K562 (cell line): ENCODE data around the gene RIMOC1. TPM values are rescaled to one million over a fixed set of nuclear protein-coding genes. Genes with fewer than 3 reads are reported as not detected.

ENCODE experiments used
- HEY1 ChIP-seq: fragments of 250-450 bp; sonication (Bioruptor Pico); IDR thresholded peaks from 2 replicates; pipeline ENCODE4 v1.5.0; 2020; ENCODE audit warnings: mild to moderate bottlenecking, moderate library complexity, borderline replicate concordance
- MECOM ChIP-seq: fragments of 250-450 bp; sonication (Bioruptor Pico); IDR thresholded peaks from 2 replicates; pipeline ENCODE4 v1.8.0; 2022; ENCODE audit warnings: inconsistent platforms
- RBM14 ChIP-seq: fragments of 200-400 bp; formaldehyde crosslinking; IDR thresholded peaks from 2 replicates; pipeline ENCODE4 v1.6.1; 2018; ENCODE audit warnings: low read depth, mild to moderate bottlenecking, low read length, moderate library complexity, borderline replicate concordance; ENCODE audit not compliant: insufficient read depth
- RFX1 ChIP-seq: fragments of 450-650 bp; IDR thresholded peaks from 2 replicates; pipeline ENCODE4 v1.6.1; 2016; ENCODE audit warnings: mild to moderate bottlenecking, moderate library complexity
- XRCC4 ChIP-seq: IDR thresholded peaks from one replicate; pipeline ENCODE4 v1.6.1; 2011; ENCODE audit not compliant: insufficient read depth, insufficient read length; ENCODE audit errors: extremely low read depth
- ZNF274 ChIP-seq: IDR thresholded peaks from 2 replicates; pipeline ENCODE4 v1.6.1; 2011; ENCODE audit warnings: low read depth, mild to moderate bottlenecking, low read length, moderate library complexity, borderline replicate concordance
- ZNF717 ChIP-seq: fragments of 250-450 bp; sonication (Bioruptor Pico); IDR thresholded peaks from 2 replicates; pipeline ENCODE4 v1.5.0; 2021
- polyA plus RNA-seq, 8 experiments: library from polyadenylated mRNA; depleted of rRNA in 4 of 8; stranded (reverse) in 5 of 8; unstranded in 3 of 8; fragments of >200 nt; fragmentation: Nextera tagmentation in 2 of 8; fragmentation: Illumina TruSeq in 1 of 8; extraction: Ambion mirVana in 2 of 8; extraction: Trizol in 1 of 8; gene quantifications; 2 replicates each; pipeline versions ENCODE4 v1.2.1 to v1.2.3, GENCODE V29; 2011 to 2014; ENCODE audit warnings: inconsistent platforms in 1 of 8, missing spikeins in 1 of 8
- total RNA-seq, 7 experiments: library from RNA; depleted of rRNA in 6 of 7; stranded (reverse); fragments of >200 nt in 6 of 7; fragmentation: Illumina TruSeq in 2 of 7; extraction: Trizol in 2 of 7; gene quantifications; 2 replicates each; pipeline versions ENCODE4 v1.2.1 to v1.2.3, GENCODE V29; 2011 to 2021; ENCODE audit warnings: low replicate concordance in 1 of 7
- TF ChIP-seq, protein P1 (sequence below): sonication (generic); formaldehyde crosslinking; IDR thresholded peaks from 2 replicates; pipeline ENCODE4 v1.8.0; 2023; ENCODE audit warnings: mild to moderate bottlenecking, missing genetic modification reagents
- TF ChIP-seq, protein P2 (sequence below): sonication (generic); formaldehyde crosslinking; IDR thresholded peaks from 2 replicates; pipeline ENCODE4 v1.8.0; 2022; ENCODE audit warnings: mild to moderate bottlenecking, missing genetic modification reagents
- TF ChIP-seq, protein P3 (sequence below): IDR thresholded peaks from 2 replicates; pipeline ENCODE4 v1.6.1; 2011; ENCODE audit not compliant: insufficient read length; ENCODE audit errors: extremely low read depth
- TF ChIP-seq, protein P4 (sequence below): fragments of 450-650 bp; IDR thresholded peaks from 2 replicates; pipeline ENCODE4 v1.6.1; 2016
- TF ChIP-seq, protein P5 (sequence below): fragments of 250-450 bp; sonication (Bioruptor Pico); IDR thresholded peaks from 2 replicates; pipeline ENCODE4 v1.4.0; 2020; ENCODE audit warnings: borderline replicate concordance
- TF ChIP-seq, protein P6 (sequence below): fragments of 250-450 bp; sonication (Bioruptor Pico); IDR thresholded peaks from 2 replicates; pipeline ENCODE4 v1.4.0; 2020; ENCODE audit warnings: mild to moderate bottlenecking

The RIMOC1 gene
- total and polyA plus RNA-seq, 9 of the 15 experiments (the other 6 are each of a cell fraction or from before 2014, with no cell fraction given), result 11.6 to 63.1 (median 30.8) TPM

DNA sequence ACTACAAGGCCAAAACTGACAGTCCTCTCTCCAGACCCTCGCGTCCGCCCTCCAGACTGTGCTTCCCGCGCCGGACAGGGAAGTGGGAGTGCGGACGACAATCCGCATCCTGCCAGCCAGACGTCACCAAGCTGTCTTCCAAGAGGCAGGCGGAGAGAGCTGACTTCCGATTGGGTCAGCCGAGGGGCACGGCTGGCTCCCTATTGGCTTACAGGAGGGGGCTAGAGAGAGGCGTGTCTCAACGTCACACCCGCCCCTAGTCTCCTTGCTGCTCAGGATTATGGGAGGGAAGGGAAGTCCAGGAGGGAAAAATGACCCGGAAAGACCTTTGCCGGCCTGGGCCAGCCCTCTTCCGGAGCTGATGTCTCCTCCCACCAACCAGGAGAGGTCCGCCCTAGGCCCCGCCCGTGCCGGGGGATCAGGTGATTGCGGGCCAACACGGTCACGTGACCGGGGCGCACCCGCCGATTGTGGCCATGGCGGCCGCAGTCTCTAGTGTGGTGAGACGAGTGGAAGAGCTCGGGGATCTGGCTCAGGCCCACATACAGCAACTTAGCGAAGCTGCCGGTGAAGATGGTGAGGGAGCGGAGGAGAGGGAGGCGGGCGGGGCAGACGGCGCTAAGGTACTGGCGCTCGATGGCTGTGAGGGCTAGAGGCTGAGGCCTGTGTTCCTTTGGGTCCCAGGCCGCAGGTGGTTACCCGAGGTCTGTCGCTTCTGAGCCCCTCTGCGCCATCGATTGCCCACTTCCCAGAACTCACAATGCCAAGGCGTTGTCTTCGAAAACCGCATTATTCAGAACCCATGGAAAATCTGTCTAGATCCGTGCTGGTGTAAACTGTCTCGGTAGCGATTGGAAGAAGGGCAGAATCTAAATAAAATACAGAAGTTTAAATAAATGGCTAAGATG is at the start of gene RIMOC1 (continued):
- TF ChIP-seq, protein P1, sequence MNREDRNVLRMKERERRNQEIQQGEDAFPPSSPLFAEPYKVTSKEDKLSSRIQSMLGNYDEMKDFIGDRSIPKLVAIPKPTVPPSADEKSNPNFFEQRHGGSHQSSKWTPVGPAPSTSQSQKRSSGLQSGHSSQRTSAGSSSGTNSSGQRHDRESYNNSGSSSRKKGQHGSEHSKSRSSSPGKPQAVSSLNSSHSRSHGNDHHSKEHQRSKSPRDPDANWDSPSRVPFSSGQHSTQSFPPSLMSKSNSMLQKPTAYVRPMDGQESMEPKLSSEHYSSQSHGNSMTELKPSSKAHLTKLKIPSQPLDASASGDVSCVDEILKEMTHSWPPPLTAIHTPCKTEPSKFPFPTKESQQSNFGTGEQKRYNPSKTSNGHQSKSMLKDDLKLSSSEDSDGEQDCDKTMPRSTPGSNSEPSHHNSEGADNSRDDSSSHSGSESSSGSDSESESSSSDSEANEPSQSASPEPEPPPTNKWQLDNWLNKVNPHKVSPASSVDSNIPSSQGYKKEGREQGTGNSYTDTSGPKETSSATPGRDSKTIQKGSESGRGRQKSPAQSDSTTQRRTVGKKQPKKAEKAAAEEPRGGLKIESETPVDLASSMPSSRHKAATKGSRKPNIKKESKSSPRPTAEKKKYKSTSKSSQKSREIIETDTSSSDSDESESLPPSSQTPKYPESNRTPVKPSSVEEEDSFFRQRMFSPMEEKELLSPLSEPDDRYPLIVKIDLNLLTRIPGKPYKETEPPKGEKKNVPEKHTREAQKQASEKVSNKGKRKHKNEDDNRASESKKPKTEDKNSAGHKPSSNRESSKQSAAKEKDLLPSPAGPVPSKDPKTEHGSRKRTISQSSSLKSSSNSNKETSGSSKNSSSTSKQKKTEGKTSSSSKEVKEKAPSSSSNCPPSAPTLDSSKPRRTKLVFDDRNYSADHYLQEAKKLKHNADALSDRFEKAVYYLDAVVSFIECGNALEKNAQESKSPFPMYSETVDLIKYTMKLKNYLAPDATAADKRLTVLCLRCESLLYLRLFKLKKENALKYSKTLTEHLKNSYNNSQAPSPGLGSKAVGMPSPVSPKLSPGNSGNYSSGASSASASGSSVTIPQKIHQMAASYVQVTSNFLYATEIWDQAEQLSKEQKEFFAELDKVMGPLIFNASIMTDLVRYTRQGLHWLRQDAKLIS (CRISPR knock-in tag), result peak; percentile 93
- TF ChIP-seq MECOM (CRISPR knock-in tag) (no peak), XRCC4 (no peak), RFX1 (peak; percentile 34; the same call in 1 of the 2 replicates), RBM14 (no peak), ZNF274 (no peak), HEY1 (CRISPR knock-in tag) (no peak; the same call in 1 of the 2 replicates), ZNF717 (peak; percentile 87; the same call in 1 of the 2 replicates)
- TF ChIP-seq, protein P2, sequence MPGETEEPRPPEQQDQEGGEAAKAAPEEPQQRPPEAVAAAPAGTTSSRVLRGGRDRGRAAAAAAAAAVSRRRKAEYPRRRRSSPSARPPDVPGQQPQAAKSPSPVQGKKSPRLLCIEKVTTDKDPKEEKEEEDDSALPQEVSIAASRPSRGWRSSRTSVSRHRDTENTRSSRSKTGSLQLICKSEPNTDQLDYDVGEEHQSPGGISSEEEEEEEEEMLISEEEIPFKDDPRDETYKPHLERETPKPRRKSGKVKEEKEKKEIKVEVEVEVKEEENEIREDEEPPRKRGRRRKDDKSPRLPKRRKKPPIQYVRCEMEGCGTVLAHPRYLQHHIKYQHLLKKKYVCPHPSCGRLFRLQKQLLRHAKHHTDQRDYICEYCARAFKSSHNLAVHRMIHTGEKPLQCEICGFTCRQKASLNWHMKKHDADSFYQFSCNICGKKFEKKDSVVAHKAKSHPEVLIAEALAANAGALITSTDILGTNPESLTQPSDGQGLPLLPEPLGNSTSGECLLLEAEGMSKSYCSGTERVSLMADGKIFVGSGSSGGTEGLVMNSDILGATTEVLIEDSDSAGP (CRISPR knock-in tag), result no peak
- TF ChIP-seq, protein P3, sequence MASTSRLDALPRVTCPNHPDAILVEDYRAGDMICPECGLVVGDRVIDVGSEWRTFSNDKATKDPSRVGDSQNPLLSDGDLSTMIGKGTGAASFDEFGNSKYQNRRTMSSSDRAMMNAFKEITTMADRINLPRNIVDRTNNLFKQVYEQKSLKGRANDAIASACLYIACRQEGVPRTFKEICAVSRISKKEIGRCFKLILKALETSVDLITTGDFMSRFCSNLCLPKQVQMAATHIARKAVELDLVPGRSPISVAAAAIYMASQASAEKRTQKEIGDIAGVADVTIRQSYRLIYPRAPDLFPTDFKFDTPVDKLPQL, result peak; percentile 62
- TF ChIP-seq, protein P4, sequence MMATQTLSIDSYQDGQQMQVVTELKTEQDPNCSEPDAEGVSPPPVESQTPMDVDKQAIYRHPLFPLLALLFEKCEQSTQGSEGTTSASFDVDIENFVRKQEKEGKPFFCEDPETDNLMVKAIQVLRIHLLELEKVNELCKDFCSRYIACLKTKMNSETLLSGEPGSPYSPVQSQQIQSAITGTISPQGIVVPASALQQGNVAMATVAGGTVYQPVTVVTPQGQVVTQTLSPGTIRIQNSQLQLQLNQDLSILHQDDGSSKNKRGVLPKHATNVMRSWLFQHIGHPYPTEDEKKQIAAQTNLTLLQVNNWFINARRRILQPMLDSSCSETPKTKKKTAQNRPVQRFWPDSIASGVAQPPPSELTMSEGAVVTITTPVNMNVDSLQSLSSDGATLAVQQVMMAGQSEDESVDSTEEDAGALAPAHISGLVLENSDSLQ, result peak; percentile 92
- TF ChIP-seq, protein P5, sequence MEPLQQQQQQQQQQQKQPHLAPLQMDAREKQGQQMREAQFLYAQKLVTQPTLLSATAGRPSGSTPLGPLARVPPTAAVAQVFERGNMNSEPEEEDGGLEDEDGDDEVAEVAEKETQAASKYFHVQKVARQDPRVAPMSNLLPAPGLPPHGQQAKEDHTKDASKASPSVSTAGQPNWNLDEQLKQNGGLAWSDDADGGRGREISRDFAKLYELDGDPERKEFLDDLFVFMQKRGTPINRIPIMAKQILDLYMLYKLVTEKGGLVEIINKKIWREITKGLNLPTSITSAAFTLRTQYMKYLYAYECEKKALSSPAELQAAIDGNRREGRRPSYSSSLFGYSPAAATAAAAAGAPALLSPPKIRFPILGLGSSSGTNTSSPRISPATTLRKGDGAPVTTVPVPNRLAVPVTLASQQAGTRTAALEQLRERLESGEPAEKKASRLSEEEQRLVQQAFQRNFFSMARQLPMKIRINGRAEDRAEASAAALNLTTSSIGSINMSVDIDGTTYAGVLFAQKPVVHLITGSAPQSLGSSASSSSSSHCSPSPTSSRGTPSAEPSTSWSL (CRISPR knock-in tag), result peak; percentile 80; the same call in 1 of the 2 replicates
- TF ChIP-seq, protein P6, sequence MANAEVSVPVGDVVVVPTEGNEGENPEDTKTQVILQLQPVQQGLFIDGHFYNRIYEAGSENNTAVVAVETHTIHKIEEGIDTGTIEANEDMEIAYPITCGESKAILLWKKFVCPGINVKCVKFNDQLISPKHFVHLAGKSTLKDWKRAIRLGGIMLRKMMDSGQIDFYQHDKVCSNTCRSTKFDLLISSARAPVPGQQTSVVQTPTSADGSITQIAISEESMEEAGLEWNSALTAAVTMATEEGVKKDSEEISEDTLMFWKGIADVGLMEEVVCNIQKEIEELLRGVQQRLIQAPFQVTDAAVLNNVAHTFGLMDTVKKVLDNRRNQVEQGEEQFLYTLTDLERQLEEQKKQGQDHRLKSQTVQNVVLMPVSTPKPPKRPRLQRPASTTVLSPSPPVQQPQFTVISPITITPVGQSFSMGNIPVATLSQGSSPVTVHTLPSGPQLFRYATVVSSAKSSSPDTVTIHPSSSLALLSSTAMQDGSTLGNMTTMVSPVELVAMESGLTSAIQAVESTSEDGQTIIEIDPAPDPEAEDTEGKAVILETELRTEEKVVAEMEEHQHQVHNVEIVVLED (CRISPR knock-in tag), result peak; percentile 56
